Measurements from ENCODE around the gene CNDP1. TPM values are rescaled to one million over a fixed set of nuclear protein-coding genes. Genes with fewer than 3 reads are reported as not detected.

The CNDP1 gene
- total RNA-seq, 5 donors from 2014 or later (not counting 1 experiment from before 2014, with no cell fraction given) = 0.16 to 0.76 TPM; not detected in 3

DNA sequence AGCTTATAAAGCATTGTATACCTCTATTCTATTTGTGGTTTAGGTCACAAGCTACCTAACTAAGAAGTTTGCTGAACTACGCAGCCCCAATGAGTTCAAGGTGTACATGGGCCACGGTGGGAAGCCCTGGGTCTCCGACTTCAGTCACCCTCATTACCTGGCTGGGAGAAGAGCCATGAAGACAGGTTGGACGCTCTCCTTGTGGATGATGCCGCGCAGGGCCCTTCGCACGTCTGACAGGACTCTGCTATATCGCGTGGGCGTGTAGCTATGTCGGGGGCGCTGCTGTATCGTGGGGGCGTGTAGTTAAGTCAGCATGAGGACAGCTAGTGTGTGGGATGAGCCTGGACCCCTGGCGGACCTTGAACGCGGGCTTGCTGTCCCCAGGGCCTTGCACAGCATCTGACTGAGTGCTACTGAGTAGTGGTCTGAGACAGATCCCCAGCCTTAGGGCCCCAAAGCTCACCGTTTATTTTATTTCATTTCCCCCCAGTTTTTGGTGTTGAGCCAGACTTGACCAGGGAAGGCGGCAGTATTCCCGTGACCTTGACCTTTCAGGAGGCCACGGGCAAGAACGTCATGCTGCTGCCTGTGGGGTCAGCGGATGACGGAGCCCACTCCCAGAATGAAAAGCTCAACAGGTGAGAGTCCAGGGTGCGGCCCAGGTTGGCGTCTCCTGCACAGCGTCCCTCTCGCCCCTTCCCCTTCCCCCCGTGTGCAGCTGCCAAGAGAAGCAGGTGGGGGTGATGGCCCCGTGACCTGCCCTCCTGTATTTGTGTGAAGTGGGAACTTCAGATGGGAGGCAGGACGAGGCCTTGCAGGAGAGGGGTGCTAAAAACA is 15.6 kb upstream of the CNDP1 start:
- H3K4me3 ChIP-seq (ENCODE audit: control insufficient read depth in 1 of 2, extremely low read depth in 1 of 2, low read length in 1 of 2) = no peak overlapping the region
- Mint-ChIP-seq H3K27ac (no peak overlapping the region), H3K4me1 (no peaks in the 10 kb centered on the region), H3K4me3 (no peak overlapping the region), H3K36me3 (peaks cover 55% of the 10 kb centered on the region), H3K9me3 (no peaks in the 10 kb centered on the region), H3K27me3 (no peaks in the 10 kb centered on the region)
- H3K27ac ChIP-seq (ENCODE audit: low read length) = no peak overlapping the region
- H3K4me1 ChIP-seq (ENCODE audit: control insufficient read depth in 1 of 2, extremely low read depth in 1 of 2, insufficient read depth in 2 of 2, low read length in 2 of 2) = no peaks in the 10 kb centered on the region
- H3K36me3 ChIP-seq (ENCODE audit: control insufficient read depth in 2 of 2, extremely low read depth in 1 of 2, insufficient read depth in 1 of 2, low read length in 1 of 2) = peaks cover 24 to 72% of the 10 kb centered on the region in 2 donors
- WGBS (ENCODE audit: insufficient coverage) = 95% methylated on average over 17 of the region's 32 CpGs
- no peaks in the 10 kb centered on the region for H3K27me3 ChIP-seq (replicated peaks in 1 of 2; ENCODE audit: control insufficient read depth in 2 of 2, extremely low read depth in 1 of 2, insufficient read depth in 2 of 2, low read length in 1 of 2)
- CTCF ChIA-PET = no interaction called here
- ATAC-seq (replicated peaks in 1 of 4) = no peak
- peak in 1 of 35 experiments; percentile 7 for DNase-seq
- no peaks in the 10 kb centered on the region for H3K9me3 ChIP-seq
- POLR2A ChIA-PET = no interaction called here

DNA sequence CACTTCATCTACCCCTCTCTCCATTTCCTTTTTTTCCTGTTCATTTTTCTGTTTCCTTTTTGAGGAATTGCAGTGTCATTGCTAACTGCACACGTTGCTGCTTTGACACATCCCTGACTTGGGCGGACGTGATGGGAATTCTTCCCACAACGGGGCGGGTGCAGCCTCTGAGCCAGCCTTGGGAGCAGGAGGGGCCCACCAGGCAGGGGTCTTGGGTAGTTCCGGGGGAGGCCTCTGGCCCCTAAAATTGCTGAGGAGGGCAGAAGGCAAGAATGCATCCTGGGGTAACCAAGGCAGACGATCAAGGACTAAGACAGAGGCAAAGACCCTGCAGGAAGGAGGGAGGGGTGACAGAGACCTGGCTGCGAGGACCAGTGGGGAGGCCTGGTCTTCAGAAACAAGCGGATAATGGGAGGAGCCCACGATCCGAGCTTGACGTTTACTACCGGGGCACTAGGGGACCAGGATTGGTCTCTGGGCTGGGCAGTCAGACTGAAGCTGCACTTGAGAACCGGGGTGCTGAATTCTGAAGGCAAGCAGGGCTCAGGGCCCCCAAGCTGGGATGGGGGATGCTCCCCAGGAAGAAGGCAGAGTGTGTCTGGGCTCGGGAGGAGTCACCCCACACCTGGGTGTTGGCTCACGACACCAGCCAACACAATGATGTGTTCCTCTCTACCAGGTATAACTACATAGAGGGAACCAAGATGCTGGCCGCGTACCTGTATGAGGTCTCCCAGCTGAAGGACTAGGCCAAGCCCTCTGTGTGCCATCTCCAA is 14.8 kb upstream of the CNDP1 start:
- no peak overlapping the region for H3K4me3 ChIP-seq (ENCODE audit: control insufficient read depth in 1 of 2, extremely low read depth in 1 of 2, low read length in 1 of 2)
- H3K36me3 Mint-ChIP-seq = peaks cover 55% of the 10 kb centered on the region
- 95% methylated on average over 17 of the region's 18 CpGs for WGBS (ENCODE audit: insufficient coverage)
- no peaks in the 10 kb centered on the region for H3K9me3 Mint-ChIP-seq
- H3K27ac ChIP-seq (ENCODE audit: low read length) = no peak overlapping the region
- ChIA-PET CTCF (no interaction called here), POLR2A (no interaction called here)
- no peaks in the 10 kb centered on the region for H3K27me3 ChIP-seq (replicated peaks in 1 of 2; ENCODE audit: control insufficient read depth in 2 of 2, extremely low read depth in 1 of 2, insufficient read depth in 2 of 2, low read length in 1 of 2)
- no peaks in the 10 kb centered on the region for H3K27me3 Mint-ChIP-seq
- no peaks in the 10 kb centered on the region for H3K4me1 Mint-ChIP-seq
- H3K36me3 ChIP-seq (ENCODE audit: control insufficient read depth in 2 of 2, extremely low read depth in 1 of 2, insufficient read depth in 1 of 2, low read length in 1 of 2) = peaks cover 24 to 67% of the 10 kb centered on the region in 2 donors
- H3K27ac Mint-ChIP-seq = no peak overlapping the region
- H3K9me3 ChIP-seq = no peaks in the 10 kb centered on the region
- ATAC-seq (replicated peaks in 1 of 4) (no peak), DNase-seq (no peak)
- H3K4me1 ChIP-seq (ENCODE audit: control insufficient read depth in 1 of 2, extremely low read depth in 1 of 2, insufficient read depth in 2 of 2, low read length in 2 of 2) = no peaks in the 10 kb centered on the region
- H3K4me3 Mint-ChIP-seq = no peak overlapping the region

DNA sequence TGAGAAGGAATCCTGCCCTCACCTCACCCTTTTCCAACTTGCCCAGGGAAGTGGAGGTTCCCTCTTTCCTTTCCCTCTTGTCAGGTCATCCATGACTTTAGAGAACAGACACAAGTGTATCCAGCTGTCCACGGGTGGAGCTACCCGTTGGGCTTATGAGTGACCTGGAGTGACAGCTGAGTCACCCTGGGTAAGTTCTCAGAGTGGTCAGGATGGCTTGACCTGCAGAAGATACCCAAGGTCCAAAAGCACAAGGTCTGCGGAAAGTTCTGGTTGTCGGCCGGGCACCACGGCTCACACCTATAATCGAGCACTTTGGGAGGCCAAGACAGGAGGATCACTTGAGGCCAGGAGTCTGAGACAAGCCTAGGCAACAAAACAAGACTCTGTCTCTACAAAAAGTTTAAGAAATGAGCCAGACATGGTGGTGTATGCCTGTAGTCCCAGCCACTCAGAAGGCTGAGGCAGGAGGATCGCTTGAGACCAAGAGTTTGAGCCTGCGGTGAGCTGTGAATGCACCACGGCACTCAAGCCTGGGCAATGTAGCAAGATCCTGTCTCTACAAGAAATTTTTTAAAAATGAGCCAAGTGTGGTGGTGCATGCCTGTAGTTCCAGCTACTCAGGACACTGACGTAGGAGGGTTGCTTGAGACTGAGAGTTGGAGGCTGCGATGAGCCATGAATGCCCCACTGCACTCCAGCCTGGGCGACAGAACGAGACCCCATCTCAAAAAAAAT is 14.0 kb upstream of the CNDP1 start:
- H3K4me1 ChIP-seq (ENCODE audit: control insufficient read depth in 1 of 2, extremely low read depth in 1 of 2, insufficient read depth in 2 of 2, low read length in 2 of 2) = no peaks in the 10 kb centered on the region
- peaks cover 24 to 59% of the 10 kb centered on the region in 2 donors for H3K36me3 ChIP-seq (ENCODE audit: control insufficient read depth in 2 of 2, extremely low read depth in 1 of 2, insufficient read depth in 1 of 2, low read length in 1 of 2)
- ATAC-seq (replicated peaks in 1 of 4) (no peak), DNase-seq (no peak)
- H3K9me3 ChIP-seq = no peaks in the 10 kb centered on the region
- H3K36me3 Mint-ChIP-seq = peaks cover 50% of the 10 kb centered on the region
- no peak overlapping the region for H3K4me3 ChIP-seq (ENCODE audit: control insufficient read depth in 1 of 2, extremely low read depth in 1 of 2, low read length in 1 of 2)
- H3K27me3 ChIP-seq (replicated peaks in 1 of 2; ENCODE audit: control insufficient read depth in 2 of 2, extremely low read depth in 1 of 2, insufficient read depth in 2 of 2, low read length in 1 of 2) = no peaks in the 10 kb centered on the region
- H3K9me3 Mint-ChIP-seq = no peaks in the 10 kb centered on the region
- H3K4me1 Mint-ChIP-seq = no peaks in the 10 kb centered on the region
- ChIA-PET CTCF (no interaction called here), POLR2A (no interaction called here)
- H3K4me3 Mint-ChIP-seq = no peak overlapping the region
- no peak overlapping the region for H3K27ac ChIP-seq (ENCODE audit: low read length)
- no peak overlapping the region for H3K27ac Mint-ChIP-seq
- H3K27me3 Mint-ChIP-seq = no peaks in the 10 kb centered on the region
- WGBS (ENCODE audit: insufficient coverage) = 90% methylated on average over 14 of the region's 14 CpGs

DNA sequence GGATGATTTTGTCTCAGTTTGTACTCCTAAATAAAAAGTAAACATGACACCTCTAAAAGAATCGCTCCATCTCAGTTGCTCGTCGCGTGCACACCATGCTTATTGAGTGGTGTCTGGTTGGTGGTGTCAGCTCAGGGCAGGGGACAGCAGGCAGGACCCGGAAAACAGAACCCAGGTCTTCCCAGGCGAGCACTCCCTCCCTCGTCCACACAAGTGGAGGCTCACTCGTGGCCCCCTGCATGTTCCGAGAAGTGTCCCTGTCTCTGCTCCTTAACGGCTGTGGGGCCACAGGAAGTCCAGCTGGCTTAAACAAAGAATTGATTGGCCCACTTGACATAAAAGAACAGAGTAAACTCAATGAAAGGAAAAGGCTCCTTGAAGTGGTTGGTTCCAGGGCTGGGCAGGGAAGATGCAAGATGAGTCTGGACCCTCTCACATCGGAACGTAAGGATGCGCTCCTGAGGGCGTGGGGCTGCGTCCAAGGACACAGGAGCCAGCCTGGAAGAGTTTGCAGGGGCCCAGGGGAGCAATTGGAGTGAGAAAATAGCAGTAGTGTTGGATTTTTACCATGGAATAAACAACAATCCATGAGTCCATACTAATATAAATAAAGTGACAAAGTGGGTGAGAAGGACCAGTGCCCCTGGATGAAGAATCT is 13.1 kb upstream of the CNDP1 start:
- no peaks in the 10 kb centered on the region for H3K27me3 ChIP-seq (replicated peaks in 1 of 2; ENCODE audit: control insufficient read depth in 2 of 2, extremely low read depth in 1 of 2, insufficient read depth in 2 of 2, low read length in 1 of 2)
- H3K36me3 ChIP-seq (ENCODE audit: control insufficient read depth in 2 of 2, extremely low read depth in 1 of 2, insufficient read depth in 1 of 2, low read length in 1 of 2) = peaks cover 17 to 50% of the 10 kb centered on the region in 2 donors
- POLR2A ChIA-PET = no interaction called here
- 91% methylated on average over 8 of the region's 15 CpGs for WGBS (ENCODE audit: insufficient coverage)
- Mint-ChIP-seq H3K9me3 (no peaks in the 10 kb centered on the region), H3K4me3 (no peak overlapping the region), H3K27ac (no peak overlapping the region), H3K27me3 (no peaks in the 10 kb centered on the region), H3K36me3 (peaks cover 50% of the 10 kb centered on the region), H3K4me1 (no peaks in the 10 kb centered on the region)
- H3K4me1 ChIP-seq (ENCODE audit: control insufficient read depth in 1 of 2, extremely low read depth in 1 of 2, insufficient read depth in 2 of 2, low read length in 2 of 2) = no peaks in the 10 kb centered on the region
- H3K4me3 ChIP-seq (ENCODE audit: control insufficient read depth in 1 of 2, extremely low read depth in 1 of 2, low read length in 1 of 2) = no peak overlapping the region
- ATAC-seq (replicated peaks in 1 of 4) = no peak
- no peak overlapping the region for H3K27ac ChIP-seq (ENCODE audit: low read length)
- CTCF ChIA-PET = no interaction called here
- DNase-seq = no peak
- no peaks in the 10 kb centered on the region for H3K9me3 ChIP-seq

DNA sequence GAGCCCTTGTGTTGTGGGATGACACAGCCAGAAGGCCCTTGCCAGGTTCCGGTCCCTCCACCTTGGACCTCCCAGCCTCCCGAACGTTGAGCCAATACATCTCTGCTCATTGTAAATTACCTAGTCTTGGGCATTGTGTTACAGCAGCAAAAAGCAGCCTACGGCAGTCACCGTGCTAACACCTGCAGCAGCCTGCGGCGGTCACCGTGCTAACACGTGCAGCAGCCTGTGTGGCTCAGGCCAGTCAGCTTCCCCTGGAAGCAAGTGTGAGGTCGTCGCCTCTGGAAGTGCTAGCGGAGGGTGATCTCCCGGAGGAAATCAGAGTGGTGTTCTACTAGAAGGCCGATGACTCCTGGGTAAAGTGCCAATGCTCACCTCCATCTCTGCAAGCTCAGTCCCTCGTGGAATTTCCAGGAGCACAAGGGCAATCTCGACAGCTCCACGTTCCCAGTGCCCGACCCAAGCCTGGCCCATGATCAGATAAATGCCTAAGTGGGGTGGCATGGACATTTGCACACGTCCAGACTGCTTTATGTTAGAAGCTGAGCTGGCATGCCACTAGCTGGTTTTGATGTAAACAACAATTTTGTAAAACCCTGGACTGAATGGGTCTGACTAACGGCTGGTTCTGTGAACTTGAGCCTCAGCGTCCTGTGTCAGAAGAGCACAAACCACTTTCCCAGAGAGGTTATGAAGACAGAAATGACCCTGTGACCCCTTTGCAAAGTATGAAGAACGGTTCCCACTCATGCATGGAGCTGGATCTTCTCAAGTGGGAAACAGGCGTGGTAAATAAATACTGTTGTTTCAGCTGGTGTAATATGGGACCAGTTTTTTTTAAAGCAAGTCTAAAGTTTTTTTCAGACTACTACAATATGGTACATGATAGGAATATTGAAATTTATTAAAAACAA is 11.4 kb upstream of the CNDP1 start:
- H3K4me3 ChIP-seq (ENCODE audit: control insufficient read depth in 1 of 2, extremely low read depth in 1 of 2, low read length in 1 of 2) = no peak overlapping the region
- Mint-ChIP-seq H3K27ac (no peak overlapping the region), H3K9me3 (no peaks in the 10 kb centered on the region), H3K36me3 (peaks cover 44% of the 10 kb centered on the region), H3K27me3 (no peaks in the 10 kb centered on the region), H3K4me3 (no peak overlapping the region), H3K4me1 (no peaks in the 10 kb centered on the region)
- H3K27me3 ChIP-seq (replicated peaks in 1 of 2; ENCODE audit: control insufficient read depth in 2 of 2, extremely low read depth in 1 of 2, insufficient read depth in 2 of 2, low read length in 1 of 2) = no peaks in the 10 kb centered on the region
- CTCF ChIA-PET = no interaction called here
- POLR2A ChIA-PET = no interaction called here
- H3K9me3 ChIP-seq = no peaks in the 10 kb centered on the region
- no peak for DNase-seq
- ATAC-seq (replicated peaks in 1 of 4) = no peak
- WGBS (ENCODE audit: insufficient coverage) = 97% methylated on average over 22 of the region's 23 CpGs
- H3K27ac ChIP-seq (ENCODE audit: low read length) = no peak overlapping the region
- H3K36me3 ChIP-seq (ENCODE audit: control insufficient read depth in 2 of 2, extremely low read depth in 1 of 2, insufficient read depth in 1 of 2, low read length in 1 of 2) = peaks cover 11 to 33% of the 10 kb centered on the region in 2 donors
- no peaks in the 10 kb centered on the region for H3K4me1 ChIP-seq (ENCODE audit: control insufficient read depth in 1 of 2, extremely low read depth in 1 of 2, insufficient read depth in 2 of 2, low read length in 2 of 2)
